WTC11 (cell line): Measurements from ENCODE around the gene SRD5A1. TPM values are rescaled to one million over a fixed set of nuclear protein-coding genes. Genes with fewer than 3 reads are reported as not detected.

Experiments
- ATAC-seq: fragments of 200-7000 bp; cut with Tn5 transposase; 2 replicates; pipeline ENCODE4 v1.10.0; 2021; ENCODE audit warnings: mild to moderate bottlenecking, moderate library complexity
- CTCF ChIA-PET: fragments of 300-600 bp; sonication (Branson Sonifier 250); formaldehyde crosslinking; loops from one replicate; lab custom pipeline; 2021; ENCODE audit warnings: antibody characterized with exemption; lab: Charles Lee
- POLR2A ChIA-PET: fragments of 350-600 bp; sonication (Branson Sonifier 250); formaldehyde crosslinking; loops from one replicate; lab custom pipeline; 2021; ENCODE audit warnings: antibody characterized with exemption; lab: Charles Lee
- DNase-seq: peaks from one replicate; pipeline ENCODE4 v3.0.0; 2021; ENCODE audit warnings: low spot score
- H3K27ac Mint-ChIP-seq: 2 replicates; pipeline ENCODE4 v1.8.0; 2021; ENCODE audit warnings: mixed read lengths
- H3K27me3 Mint-ChIP-seq: 2 replicates; pipeline ENCODE4 v1.8.0; 2021; ENCODE audit warnings: low read depth, mild to moderate bottlenecking, moderate library complexity, mixed read lengths
- H3K36me3 Mint-ChIP-seq: 2 replicates; pipeline ENCODE4 v1.8.0; 2021; ENCODE audit warnings: mixed read lengths
- H3K4me1 Mint-ChIP-seq: 2 replicates; pipeline ENCODE4 v1.8.0; 2022; ENCODE audit warnings: mixed read lengths
- H3K4me3 Mint-ChIP-seq: 2 replicates; pipeline ENCODE4 v1.8.0; 2021; ENCODE audit warnings: mild to moderate bottlenecking, moderate library complexity, mixed read lengths
- H3K9me3 Mint-ChIP-seq: 2 replicates; pipeline ENCODE4 v1.8.0; 2021; ENCODE audit warnings: mixed read lengths
- CTCF ChIP-seq: fragments of 200-600 bp; IDR thresholded peaks from 2 replicates; pipeline ENCODE4 v1.8.0; 2022; ENCODE audit warnings: antibody characterized with exemption
- MXD4 ChIP-seq: fragments of 250-450 bp; sonication (Bioruptor Pico); IDR thresholded peaks from 2 replicates; pipeline ENCODE4 v1.8.0; 2021; ENCODE audit warnings: mild to moderate bottlenecking, moderate library complexity, borderline replicate concordance
- NR2C2 ChIP-seq: sonication (generic); formaldehyde crosslinking; IDR thresholded peaks from 2 replicates; pipeline ENCODE4 v1.8.0; 2022; ENCODE audit warnings: mild to moderate bottlenecking, missing genetic modification reagents
- PRDM15 ChIP-seq: sonication (generic); formaldehyde crosslinking; IDR thresholded peaks from 2 replicates; pipeline ENCODE4 v1.8.0; 2022; ENCODE audit warnings: missing genetic modification reagents
- SOX15 ChIP-seq: fragments of 250-450 bp; sonication (Bioruptor Pico); IDR thresholded peaks from 2 replicates; pipeline ENCODE4 v1.9.0; 2021; ENCODE audit warnings: mild to moderate bottlenecking
- TCF7 ChIP-seq: sonication (generic); formaldehyde crosslinking; IDR thresholded peaks from 2 replicates; pipeline ENCODE4 v1.8.0; 2022; ENCODE audit warnings: mild to moderate bottlenecking, low read depth, missing genetic modification reagents, moderate library complexity
- ZNF512 ChIP-seq: sonication (generic); formaldehyde crosslinking; IDR thresholded peaks from 2 replicates; pipeline ENCODE4 v1.8.1; 2022; ENCODE audit warnings: missing genetic modification reagents, borderline replicate concordance
- total RNA-seq: library from RNA; stranded (reverse); gene quantifications from 3 replicates; pipeline ENCODE4 v1.2.3, GENCODE V29; 2021
- TF ChIP-seq, protein P1 (sequence below): sonication (generic); formaldehyde crosslinking; IDR thresholded peaks from 2 replicates; pipeline ENCODE4 v1.8.0; 2023; ENCODE audit warnings: mild to moderate bottlenecking, missing genetic modification reagents
- TF ChIP-seq, protein P2 (sequence below): fragments of 250-450 bp; sonication (Bioruptor Pico); IDR thresholded peaks from 2 replicates; pipeline ENCODE4 v1.9.0; 2021; ENCODE audit warnings: mild to moderate bottlenecking
- TF ChIP-seq, protein P3 (sequence below): fragments of 250-450 bp; sonication (Bioruptor Pico); IDR thresholded peaks from 2 replicates; pipeline ENCODE4 v1.8.0; 2021; ENCODE audit warnings: mild to moderate bottlenecking

SRD5A1 gene
- total RNA-seq, 1 experiment from 2014 or later: 36.9 TPM

- Mint-ChIP-seq H3K36me3 (peaks cover 18% of the 10 kb centered on the region), H3K4me3 (0 out of 2 replicates have a peak overlapping the region, but pooled peaks have one; percentile 17), H3K9me3 (0 out of 2 replicates have a peak, but pooled peaks cover 6% of the 10 kb centered on the region), H3K4me1 (peaks cover 24% of the 10 kb centered on the region), H3K27ac (peak overlapping the region; percentile 2; the same call in 1 of the 2 replicates), H3K27me3 (no peaks in the 10 kb centered on the region)
- ChIA-PET CTCF (interaction anchor here (1.3 kb wide), 1 partner anchor 38 kb away, joined by 4 read pairs; no protein-coding TSS in a partner anchor), POLR2A (no interaction called here)
- no peak for TF ChIP-seq ZNF512 (CRISPR knock-in tag)
- TF ChIP-seq MXD4: no peak
- TF ChIP-seq, protein P1, sequence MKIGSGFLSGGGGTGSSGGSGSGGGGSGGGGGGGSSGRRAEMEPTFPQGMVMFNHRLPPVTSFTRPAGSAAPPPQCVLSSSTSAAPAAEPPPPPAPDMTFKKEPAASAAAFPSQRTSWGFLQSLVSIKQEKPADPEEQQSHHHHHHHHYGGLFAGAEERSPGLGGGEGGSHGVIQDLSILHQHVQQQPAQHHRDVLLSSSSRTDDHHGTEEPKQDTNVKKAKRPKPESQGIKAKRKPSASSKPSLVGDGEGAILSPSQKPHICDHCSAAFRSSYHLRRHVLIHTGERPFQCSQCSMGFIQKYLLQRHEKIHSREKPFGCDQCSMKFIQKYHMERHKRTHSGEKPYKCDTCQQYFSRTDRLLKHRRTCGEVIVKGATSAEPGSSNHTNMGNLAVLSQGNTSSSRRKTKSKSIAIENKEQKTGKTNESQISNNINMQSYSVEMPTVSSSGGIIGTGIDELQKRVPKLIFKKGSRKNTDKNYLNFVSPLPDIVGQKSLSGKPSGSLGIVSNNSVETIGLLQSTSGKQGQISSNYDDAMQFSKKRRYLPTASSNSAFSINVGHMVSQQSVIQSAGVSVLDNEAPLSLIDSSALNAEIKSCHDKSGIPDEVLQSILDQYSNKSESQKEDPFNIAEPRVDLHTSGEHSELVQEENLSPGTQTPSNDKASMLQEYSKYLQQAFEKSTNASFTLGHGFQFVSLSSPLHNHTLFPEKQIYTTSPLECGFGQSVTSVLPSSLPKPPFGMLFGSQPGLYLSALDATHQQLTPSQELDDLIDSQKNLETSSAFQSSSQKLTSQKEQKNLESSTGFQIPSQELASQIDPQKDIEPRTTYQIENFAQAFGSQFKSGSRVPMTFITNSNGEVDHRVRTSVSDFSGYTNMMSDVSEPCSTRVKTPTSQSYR (CRISPR knock-in tag): peak; percentile 39; the same call in 1 of the 2 replicates
- TF ChIP-seq, protein P2, sequence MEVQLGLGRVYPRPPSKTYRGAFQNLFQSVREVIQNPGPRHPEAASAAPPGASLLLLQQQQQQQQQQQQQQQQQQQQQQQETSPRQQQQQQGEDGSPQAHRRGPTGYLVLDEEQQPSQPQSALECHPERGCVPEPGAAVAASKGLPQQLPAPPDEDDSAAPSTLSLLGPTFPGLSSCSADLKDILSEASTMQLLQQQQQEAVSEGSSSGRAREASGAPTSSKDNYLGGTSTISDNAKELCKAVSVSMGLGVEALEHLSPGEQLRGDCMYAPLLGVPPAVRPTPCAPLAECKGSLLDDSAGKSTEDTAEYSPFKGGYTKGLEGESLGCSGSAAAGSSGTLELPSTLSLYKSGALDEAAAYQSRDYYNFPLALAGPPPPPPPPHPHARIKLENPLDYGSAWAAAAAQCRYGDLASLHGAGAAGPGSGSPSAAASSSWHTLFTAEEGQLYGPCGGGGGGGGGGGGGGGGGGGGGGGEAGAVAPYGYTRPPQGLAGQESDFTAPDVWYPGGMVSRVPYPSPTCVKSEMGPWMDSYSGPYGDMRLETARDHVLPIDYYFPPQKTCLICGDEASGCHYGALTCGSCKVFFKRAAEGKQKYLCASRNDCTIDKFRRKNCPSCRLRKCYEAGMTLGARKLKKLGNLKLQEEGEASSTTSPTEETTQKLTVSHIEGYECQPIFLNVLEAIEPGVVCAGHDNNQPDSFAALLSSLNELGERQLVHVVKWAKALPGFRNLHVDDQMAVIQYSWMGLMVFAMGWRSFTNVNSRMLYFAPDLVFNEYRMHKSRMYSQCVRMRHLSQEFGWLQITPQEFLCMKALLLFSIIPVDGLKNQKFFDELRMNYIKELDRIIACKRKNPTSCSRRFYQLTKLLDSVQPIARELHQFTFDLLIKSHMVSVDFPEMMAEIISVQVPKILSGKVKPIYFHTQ: no peak
- TF ChIP-seq NR2C2 (CRISPR knock-in tag): no peak
- ATAC-seq (peak; percentile 93), DNase-seq (peak; percentile 48)
Observed at GRCh38 chr5:6649186-6649585, 15.9 kb downstream of the SRD5A1 start.

DNA sequence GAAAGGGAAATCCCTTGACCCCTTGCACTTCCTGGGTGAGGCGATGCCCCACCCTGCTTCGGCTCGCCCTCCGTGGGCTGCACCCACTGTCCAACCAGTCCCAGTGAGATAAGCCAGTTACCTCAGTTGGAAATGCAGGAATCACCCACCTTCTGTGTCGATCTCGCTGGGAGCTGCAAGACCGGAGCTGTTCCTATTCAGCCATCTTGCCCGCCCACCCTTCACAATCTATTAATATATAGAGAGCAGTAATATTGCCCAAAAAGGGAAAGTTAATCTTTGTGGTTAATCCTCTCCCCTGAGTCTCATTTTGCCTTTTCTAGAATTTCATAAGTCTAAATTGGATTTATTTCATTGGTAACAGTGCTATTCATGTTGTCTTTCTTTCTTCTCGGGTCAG lies 16.4 kb downstream of the SRD5A1 start:
- POLR2A ChIA-PET: no interaction called here
- TF ChIP-seq SOX15 (CRISPR knock-in tag) (no peak), CTCF (no peak), TCF7 (CRISPR knock-in tag) (no peak), PRDM15 (CRISPR knock-in tag) (no peak)
- TF ChIP-seq, protein P3, sequence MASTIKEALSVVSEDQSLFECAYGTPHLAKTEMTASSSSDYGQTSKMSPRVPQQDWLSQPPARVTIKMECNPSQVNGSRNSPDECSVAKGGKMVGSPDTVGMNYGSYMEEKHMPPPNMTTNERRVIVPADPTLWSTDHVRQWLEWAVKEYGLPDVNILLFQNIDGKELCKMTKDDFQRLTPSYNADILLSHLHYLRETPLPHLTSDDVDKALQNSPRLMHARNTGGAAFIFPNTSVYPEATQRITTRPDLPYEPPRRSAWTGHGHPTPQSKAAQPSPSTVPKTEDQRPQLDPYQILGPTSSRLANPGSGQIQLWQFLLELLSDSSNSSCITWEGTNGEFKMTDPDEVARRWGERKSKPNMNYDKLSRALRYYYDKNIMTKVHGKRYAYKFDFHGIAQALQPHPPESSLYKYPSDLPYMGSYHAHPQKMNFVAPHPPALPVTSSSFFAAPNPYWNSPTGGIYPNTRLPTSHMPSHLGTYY (CRISPR knock-in tag): no peak

More for the DNA sequence above, 16.4 kb downstream of the SRD5A1 start:
- Mint-ChIP-seq H3K4me1 (peaks cover 24% of the 10 kb centered on the region), H3K4me3 (no peak overlapping the region), H3K36me3 (peaks cover 17% of the 10 kb centered on the region), H3K27me3 (no peaks in the 10 kb centered on the region), H3K27ac (peak overlapping the region; percentile 16), H3K9me3 (0 out of 2 replicates have a peak, but pooled peaks cover 6% of the 10 kb centered on the region)
- CTCF ChIA-PET: interaction anchor here (0.7 to 1.3 kb wide), 2 partner anchors 38 to 200 kb away, joined by 3 to 4 read pairs; no protein-coding TSS in a partner anchor
- no peak for DNase-seq
- ATAC-seq: no peak
